GM23248 (cell line): ENCODE measurements around the gene NCAPG. TPM values are rescaled to one million over a fixed set of nuclear protein-coding genes. Genes with fewer than 3 reads are reported as not detected.

ENCODE experiments used
- DNase-seq: peaks from one replicate; pipeline ENCODE4 v3.0.0-alpha.2; 2015
- H2AFZ ChIP-seq: fragments of 200-600 bp; sonication (generic); 2 replicates; pipeline ENCODE4 v1.6.1; 2016; ENCODE audit warnings: antibody characterized with exemption
- H3F3A ChIP-seq: fragments of 200-600 bp; sonication (generic); 2 replicates; pipeline ENCODE4 v1.6.1; 2016; ENCODE audit warnings: mild to moderate bottlenecking, antibody characterized with exemption, mixed run types; ENCODE audit not compliant: insufficient read depth
- H3K27ac ChIP-seq: fragments of 200-600 bp; sonication (generic); 2 replicates; pipeline ENCODE4 v1.5.1; 2016; ENCODE audit warnings: mild to moderate bottlenecking
- H3K27me3 ChIP-seq: fragments of 200-600 bp; sonication (generic); replicated peaks from 2 replicates; pipeline ENCODE4 v1.6.1; 2016; ENCODE audit warnings: mild to moderate bottlenecking; ENCODE audit not compliant: insufficient read depth
- H3K36me3 ChIP-seq: fragments of 200-600 bp; sonication (generic); 2 replicates; pipeline ENCODE4 v1.6.1; 2016; ENCODE audit warnings: low read depth, mild to moderate bottlenecking
- H3K4me1 ChIP-seq: fragments of 200-600 bp; sonication (generic); 2 replicates; pipeline ENCODE4 v1.6.1; 2016; ENCODE audit warnings: mild to moderate bottlenecking; ENCODE audit not compliant: insufficient read depth
- H3K4me2 ChIP-seq: fragments of 200-600 bp; sonication (generic); one replicate; pipeline ENCODE4 v1.6.1; 2016; ENCODE audit warnings: mild to moderate bottlenecking; ENCODE audit not compliant: unreplicated experiment
- H3K4me3 ChIP-seq: fragments of 200-600 bp; sonication (generic); 2 replicates; pipeline ENCODE4 v1.5.1; 2016; ENCODE audit warnings: mild to moderate bottlenecking
- H3K79me2 ChIP-seq: fragments of 200-600 bp; sonication (generic); 2 replicates; pipeline ENCODE4 v1.6.1; 2016; ENCODE audit warnings: mild to moderate bottlenecking; ENCODE audit not compliant: insufficient read depth
- H3K9ac ChIP-seq: fragments of 200-600 bp; sonication (generic); 2 replicates; pipeline ENCODE4 v1.6.1; 2016; ENCODE audit warnings: mild to moderate bottlenecking
- H3K9me2 ChIP-seq: fragments of 200-600 bp; sonication (generic); 2 replicates; pipeline ENCODE4 v1.6.1; 2016; ENCODE audit warnings: mixed run types, mild to moderate bottlenecking, moderate library complexity; ENCODE audit not compliant: insufficient read depth
- H3K9me3 ChIP-seq: fragments of 200-600 bp; sonication (generic); one replicate; pipeline ENCODE4 v1.6.1; 2017; ENCODE audit warnings: low read depth
- H4K20me1 ChIP-seq: fragments of 200-600 bp; sonication (generic); 2 replicates; pipeline ENCODE4 v1.6.0; 2016; ENCODE audit not compliant: insufficient read depth
- EZH2 ChIP-seq: fragments of 200-600 bp; sonication (generic); IDR thresholded peaks from 2 replicates; pipeline ENCODE4 v1.6.1; 2018; ENCODE audit warnings: antibody characterized with exemption, mild to moderate bottlenecking; ENCODE audit not compliant: insufficient read depth, poor library complexity, severe bottlenecking
- EZH2phosphoT487 ChIP-seq: fragments of 200-600 bp; sonication (generic); IDR thresholded peaks from 2 replicates; pipeline ENCODE4 v1.6.1; 2018; ENCODE audit warnings: antibody characterized with exemption, moderate library complexity, mild to moderate bottlenecking, low read depth; ENCODE audit not compliant: insufficient read depth
- WGBS, 2 experiments: methylation state at CpG; one replicate each; pipeline ENCODE4 v1.1.6; 2015 to 2017; ENCODE audit warnings: low lambda C conversion rate in 2 of 2, low coverage in 1 of 2; ENCODE audit errors: missing lambda C conversion rate in 2 of 2; 5-methylcytosine and 5-hydroxymethylcytosine counted together
- in situ Hi-C: fragments of 300-500 bp; cut with MboI; formaldehyde crosslinking; loops from 2 replicates; pipeline ENCODE4 v1.15.0; 2020
- polyA plus RNA-seq: library from polyadenylated mRNA; unstranded; fragments of >200 nt; fragmentation: Nextera tagmentation; extraction: Ambion mirVana; gene quantifications from 2 replicates; pipeline ENCODE4 v1.2.1, GENCODE V29; 2016
- total RNA-seq: library from RNA; depleted of rRNA; stranded (reverse); fragments of >200 nt; shearing (Covaris generic); gene quantifications from 2 replicates; pipeline ENCODE4 v1.2.3, GENCODE V29; 2014; rRNA removed

NCAPG gene
- 15.6 and 18.5 TPM in 2 replicates for total RNA-seq
- polyA plus RNA-seq, result 13.1 and 14.0 TPM in 2 replicates

GRCh38 chr4:17810260-17811077, at the start of gene NCAPG, which contains the start of gene DCAF16:
TSS of gene NCAPG (plus strand) at chr4:17810979. CDS start at chr4:17811078, 99 bp downstream.
TSS of gene DCAF16 (minus strand) at chr4:17810757. CDS start at chr4:17804141, 6,616 bp downstream.
- H3K9me3 ChIP-seq, result no peaks in the 10 kb centered on the region
- peak; percentile 100 for DNase-seq
- in situ Hi-C loops, result loop anchor here (25.0 kb wide), 1 partner anchor 248 kb away; no protein-coding TSS in a partner anchor
- peak within 1 kb of the TSS; percentile 95 for H2AFZ ChIP-seq
- peaks cover 11% of the 10 kb centered on the region; the same call in 1 of the 2 replicates for H4K20me1 ChIP-seq
- H3K27ac ChIP-seq, result peak within 1 kb of the TSS; percentile 95
- peak within 1 kb of the TSS; percentile 97 for H3K4me2 ChIP-seq
- H3K4me3 ChIP-seq, result peak within 1 kb of the TSS; percentile 97
- peak within 1 kb of the TSS; percentile 98 for H3K9ac ChIP-seq
- 1% methylated on average over 62 to 66 of the region's 69 CpGs for WGBS, 2 experiments
- no peaks in the 10 kb centered on the region for H3K27me3 ChIP-seq
- peaks cover 4% of the 10 kb centered on the region; the same call in 1 of the 2 replicates for H3K36me3 ChIP-seq
- H3F3A ChIP-seq, result peaks cover 12% of the 10 kb centered on the region; the same call in 1 of the 2 replicates
- TF ChIP-seq EZH2, result no peak
- TF ChIP-seq EZH2phosphoT487, result no peak
- peaks cover 93% of the 10 kb centered on the region for H3K79me2 ChIP-seq
- peaks cover 61% of the 10 kb centered on the region for H3K4me1 ChIP-seq
- no peaks in the 10 kb centered on the region for H3K9me2 ChIP-seq

- no peak overlapping the region for H3K4me2 ChIP-seq
- no peaks in the 10 kb centered on the region for H4K20me1 ChIP-seq
- no peaks in the 10 kb centered on the region for H3K9me2 ChIP-seq
- H3K27me3 ChIP-seq, result peaks cover 11% of the 10 kb centered on the region
- TF ChIP-seq EZH2, result no peak
- TF ChIP-seq EZH2phosphoT487, result no peak
- H3K27ac ChIP-seq, result no peak overlapping the region
- in situ Hi-C loops, result no loop called here
- 0% methylated on average over 1 of the region's 1 CpG for WGBS, 2 experiments
- DNase-seq, result no peak
- H2AFZ ChIP-seq, result no peak overlapping the region
- H3K9me3 ChIP-seq, result no peaks in the 10 kb centered on the region
- no peaks in the 10 kb centered on the region for H3K4me1 ChIP-seq
- H3K79me2 ChIP-seq, result no peaks in the 10 kb centered on the region
- H3F3A ChIP-seq, result no peaks in the 10 kb centered on the region
- no peak overlapping the region for H3K9ac ChIP-seq
- H3K36me3 ChIP-seq, result no peaks in the 10 kb centered on the region
- no peak overlapping the region for H3K4me3 ChIP-seq
Measured at GRCh38 chr4:17761062-17761461, 49.7 kb upstream of the NCAPG start.

GRCh38 chr4:17762726-17763125, 48.1 kb upstream of the NCAPG start:
- H3K9me3 ChIP-seq, result no peaks in the 10 kb centered on the region
- H3F3A ChIP-seq, result no peaks in the 10 kb centered on the region
- in situ Hi-C loops, result no loop called here
- H3K4me1 ChIP-seq, result no peaks in the 10 kb centered on the region
- no peak overlapping the region for H3K27ac ChIP-seq
- H3K27me3 ChIP-seq, result no peaks in the 10 kb centered on the region; the same call in none of the 2 replicates
- no peak overlapping the region for H2AFZ ChIP-seq
- H3K36me3 ChIP-seq, result no peaks in the 10 kb centered on the region
- no peaks in the 10 kb centered on the region for H4K20me1 ChIP-seq
- H3K9me2 ChIP-seq, result no peaks in the 10 kb centered on the region
- WGBS, 2 experiments, result 62 to 64% methylated on average over 1 of the region's 1 CpG
- no peak overlapping the region for H3K9ac ChIP-seq
- DNase-seq, result peak; percentile 59
- TF ChIP-seq EZH2phosphoT487, result no peak
- no peak for TF ChIP-seq EZH2
- no peak overlapping the region for H3K4me2 ChIP-seq
- H3K4me3 ChIP-seq, result no peak overlapping the region
- H3K79me2 ChIP-seq, result no peaks in the 10 kb centered on the region

- Histone ChIP-seq H3F3A (no peaks in the 10 kb centered on the region), H3K27me3 (no peaks in the 10 kb centered on the region; the same call in 1 of the 2 replicates), H3K9ac (no peak overlapping the region), H2AFZ (no peak overlapping the region), H3K4me3 (no peak overlapping the region), H4K20me1 (no peaks in the 10 kb centered on the region), H3K4me2 (no peak overlapping the region), H3K9me3 (no peaks in the 10 kb centered on the region), H3K27ac (no peak overlapping the region), H3K36me3 (no peaks in the 10 kb centered on the region), H3K79me2 (no peaks in the 10 kb centered on the region), H3K4me1 (no peaks in the 10 kb centered on the region), H3K9me2 (no peaks in the 10 kb centered on the region)
- DNase-seq, result no peak
- in situ Hi-C loops, result no loop called here
- WGBS, 2 experiments, result 83 to 89% methylated on average over 3 of the region's 3 CpGs
- TF ChIP-seq EZH2, result no peak
- no peak for TF ChIP-seq EZH2phosphoT487
Measured at GRCh38 chr4:17763416-17763815, 47.4 kb upstream of the NCAPG start.
